PC-3 (cell line): ENCODE measurements around the gene EXD3. TPM values are rescaled to one million over a fixed set of nuclear protein-coding genes. Genes with fewer than 3 reads are reported as not detected.

ENCODE experiments used
- ATAC-seq: fragments of 200-7000 bp; cut with Tn5 transposase; 2 replicates; pipeline ENCODE4 v1.9.1; 2020; ENCODE audit warnings: mild to moderate bottlenecking, moderate library complexity
- BruUV-seq: library from RNA; stranded (reverse); fragments of 400-500 nt; replicated peaks from 2 replicates; lab custom pipeline; 2021; lab: Mats Ljungman, UMichigan
- CTCF ChIA-PET: fragments of 300-600 bp; sonication (Branson Sonifier 250); formaldehyde crosslinking; loops from one replicate; lab custom pipeline; 2022; ENCODE audit warnings: antibody characterized with exemption; lab: Charles Lee
- POLR2A ChIA-PET: fragments of 300-600 bp; sonication (Branson Sonifier 250); formaldehyde crosslinking; loops from one replicate; lab custom pipeline; 2022; ENCODE audit warnings: antibody characterized with exemption; ENCODE audit not compliant: unreplicated experiment; lab: Charles Lee
- DNase-seq: peaks from one replicate; pipeline ENCODE4 v3.0.0-alpha.2; 2015
- H2AFZ ChIP-seq: fragments of 300-600 bp; sonication (generic); 2 replicates; pipeline ENCODE4 v1.6.0; 2016; ENCODE audit warnings: antibody characterized with exemption, low read length
- H3F3A ChIP-seq: fragments of 300-600 bp; sonication (generic); one replicate; pipeline ENCODE4 v1.6.0; 2017; ENCODE audit warnings: antibody characterized with exemption, low read length, control low read depth, mild to moderate bottlenecking; ENCODE audit not compliant: unreplicated experiment
- H3K27ac ChIP-seq: fragments of 300-600 bp; sonication (generic); 2 replicates; pipeline ENCODE4 v1.5.1; 2016; ENCODE audit warnings: mild to moderate bottlenecking, low read length
- H3K27me3 ChIP-seq: fragments of 300-600 bp; sonication (generic); 2 replicates; pipeline ENCODE4 v1.6.1; 2016; ENCODE audit warnings: low read length, mixed read lengths
- H3K36me3 ChIP-seq: fragments of 300-600 bp; sonication (generic); 2 replicates; pipeline ENCODE4 v1.6.1; 2016; ENCODE audit warnings: low read depth, mixed run types, low read length, mixed read lengths
- H3K4me1 ChIP-seq: fragments of 300-600 bp; sonication (generic); 2 replicates; pipeline ENCODE4 v1.5.1; 2016; ENCODE audit warnings: low read length; ENCODE audit not compliant: insufficient read depth
- H3K4me2 ChIP-seq: fragments of 300-600 bp; sonication (generic); 2 replicates; pipeline ENCODE4 v1.6.0; 2016; ENCODE audit warnings: low read length
- H3K4me3 ChIP-seq: fragments of 300-600 bp; sonication (generic); 2 replicates; pipeline ENCODE4 v1.5.1; 2016; ENCODE audit warnings: mild to moderate bottlenecking, low read length, mixed read lengths
- H3K79me2 ChIP-seq: fragments of 300-600 bp; sonication (generic); 2 replicates; pipeline ENCODE4 v1.6.1; 2017; ENCODE audit warnings: low read length, mixed read lengths
- H3K9ac ChIP-seq: fragments of 300-600 bp; sonication (generic); 2 replicates; pipeline ENCODE4 v1.6.0; 2016; ENCODE audit warnings: mild to moderate bottlenecking, low read length
- H3K9me2 ChIP-seq: fragments of 300-600 bp; sonication (generic); replicated peaks from 2 replicates; pipeline ENCODE4 v1.6.1; 2016; ENCODE audit warnings: mixed run types, low read length, mixed read lengths
- H3K9me3 ChIP-seq: fragments of 300-600 bp; sonication (generic); 2 replicates; pipeline ENCODE4 v1.6.1; 2016; ENCODE audit warnings: low read length, mixed read lengths
- H4K20me1 ChIP-seq: fragments of 300-600 bp; sonication (generic); 2 replicates; pipeline ENCODE4 v1.6.1; 2016; ENCODE audit warnings: low read length, mixed read lengths
- CTCF ChIP-seq: fragments of 300-600 bp; sonication (generic); conservative IDR thresholded peaks from 2 replicates; pipeline ENCODE4 v1.5.1; 2017; ENCODE audit warnings: antibody characterized with exemption, low read depth, mild to moderate bottlenecking, low read length
- EZH2 ChIP-seq: fragments of 300-600 bp; sonication (generic); IDR thresholded peaks from one replicate; pipeline ENCODE4 v1.6.1; 2017; ENCODE audit warnings: antibody characterized with exemption, mild to moderate bottlenecking, low read length; ENCODE audit not compliant: unreplicated experiment
- EZH2phosphoT487 ChIP-seq: fragments of 300-600 bp; sonication (generic); IDR thresholded peaks from 2 replicates; pipeline ENCODE4 v1.6.1; 2018; ENCODE audit warnings: mild to moderate bottlenecking, antibody characterized with exemption, low read length, borderline replicate concordance
- intact Hi-C: fragments of 100-400 bp; cut with micrococcal nuclease; formaldehyde crosslinking; loops from 2 replicates; pipeline ENCODE4 v1.9.0; 2023
- total RNA-seq: library from RNA; depleted of rRNA; stranded (reverse); fragments of >200 nt; gene quantifications from 2 replicates; pipeline ENCODE4 v1.2.3, GENCODE V29; 2014

EXD3 gene
- total RNA-seq, 1 experiment from 2014 or later = 1.9 TPM

- H3K4me1 ChIP-seq = no peaks in the 10 kb centered on the region
- no peaks in the 10 kb centered on the region for H3K9me2 ChIP-seq
- no peak for DNase-seq
- H3K79me2 ChIP-seq = no peaks in the 10 kb centered on the region
- H2AFZ ChIP-seq = no peak overlapping the region
- H3K36me3 ChIP-seq = no peaks in the 10 kb centered on the region
- no peaks in the 10 kb centered on the region for H3K27me3 ChIP-seq
- CTCF ChIA-PET = no interaction called here
- intact Hi-C loops = no loop called here
- H3K9ac ChIP-seq = no peak overlapping the region
- H3K4me3 ChIP-seq = no peak overlapping the region
- H3K4me2 ChIP-seq = no peak overlapping the region
- no peaks in the 10 kb centered on the region for H3F3A ChIP-seq
- BruUV-seq = no TSS peak
- no peaks in the 10 kb centered on the region for H4K20me1 ChIP-seq
- POLR2A ChIA-PET = interaction anchor here (0.6 kb wide), 1 partner anchor 105 kb away, joined by 8 read pairs; the partner anchor contains the start of gene TOR4A
- TF ChIP-seq EZH2phosphoT487 = no peak
- no peak for TF ChIP-seq EZH2
- TF ChIP-seq CTCF = no peak
- no peaks in the 10 kb centered on the region for H3K9me3 ChIP-seq
- no peak for ATAC-seq
- no peak overlapping the region for H3K27ac ChIP-seq
Observed at GRCh38 chr9:137382444-137383080, 40.4 kb downstream of the EXD3 start.

GRCh38 chr9:137381501-137382443, 41.2 kb downstream of the EXD3 start:
- no peaks in the 10 kb centered on the region for H3K36me3 ChIP-seq
- TF ChIP-seq EZH2 = no peak
- no peak for TF ChIP-seq CTCF
- no peak for TF ChIP-seq EZH2phosphoT487
- no peaks in the 10 kb centered on the region for H3K9me2 ChIP-seq
- H3K27ac ChIP-seq = no peak overlapping the region
- no peaks in the 10 kb centered on the region for H3K9me3 ChIP-seq
- H4K20me1 ChIP-seq = no peaks in the 10 kb centered on the region
- H3K79me2 ChIP-seq = no peaks in the 10 kb centered on the region
- no peaks in the 10 kb centered on the region for H3K4me1 ChIP-seq
- no TSS peak for BruUV-seq
- no peak overlapping the region for H3K4me2 ChIP-seq
- intact Hi-C loops = no loop called here
- no peak overlapping the region for H3K9ac ChIP-seq
- CTCF ChIA-PET = no interaction called here
- H3K27me3 ChIP-seq = no peaks in the 10 kb centered on the region
- POLR2A ChIA-PET = no interaction called here
- ATAC-seq (no peak), DNase-seq (no peak)
- H3K4me3 ChIP-seq = no peak overlapping the region
- H3F3A ChIP-seq = no peaks in the 10 kb centered on the region
- H2AFZ ChIP-seq = no peak overlapping the region

GRCh38 chr9:137380606-137381005, 42.4 kb downstream of the EXD3 start:
- no peak overlapping the region for H3K4me2 ChIP-seq
- no peak overlapping the region for H3K27ac ChIP-seq
- DNase-seq = no peak
- CTCF ChIA-PET = no interaction called here
- no peaks in the 10 kb centered on the region for H3K4me1 ChIP-seq
- no peaks in the 10 kb centered on the region for H4K20me1 ChIP-seq
- H3K27me3 ChIP-seq = no peaks in the 10 kb centered on the region
- no peak for ATAC-seq
- H3K4me3 ChIP-seq = no peak overlapping the region
- H3K9ac ChIP-seq = no peak overlapping the region
- no peaks in the 10 kb centered on the region for H3F3A ChIP-seq
- H2AFZ ChIP-seq = no peak overlapping the region
- no peaks in the 10 kb centered on the region for H3K9me2 ChIP-seq
- H3K79me2 ChIP-seq = no peaks in the 10 kb centered on the region
- no TSS peak for BruUV-seq
- H3K9me3 ChIP-seq = no peaks in the 10 kb centered on the region
- intact Hi-C loops = no loop called here
- POLR2A ChIA-PET = no interaction called here
- TF ChIP-seq EZH2phosphoT487 = no peak
- no peak for TF ChIP-seq CTCF
- no peak for TF ChIP-seq EZH2
- H3K36me3 ChIP-seq = no peaks in the 10 kb centered on the region
